Esophagus (tissue), 2 donors: ENCODE results near the gene SLC16A4. TPM values are rescaled to one million over a fixed set of nuclear protein-coding genes. Genes with fewer than 3 reads are reported as not detected.
A peak's percentile ranks its signal among the peaks of the same experiment; 100 is the strongest.

Experiments
- H3K27ac ChIP-seq, 2 donors: one replicate each; pipeline ENCODE4 v1.5.1; 2013; ENCODE audit warnings: low read depth in 2 of 2, mild to moderate bottlenecking in 2 of 2, inconsistent platforms in 1 of 2, low read length in 1 of 2, moderate library complexity in 1 of 2
- H3K27me3 ChIP-seq, 2 donors: one replicate each; pipeline ENCODE4 v1.6.1; 2013; ENCODE audit warnings: low read length in 2 of 2, control low read depth in 1 of 2, mild to moderate bottlenecking in 1 of 2; ENCODE audit not compliant: insufficient read depth in 2 of 2, control insufficient read depth in 1 of 2
- H3K36me3 ChIP-seq, 2 donors: one replicate each; pipeline ENCODE4 v1.6.1; 2013; ENCODE audit warnings: low read length in 1 of 2; ENCODE audit not compliant: control insufficient read depth in 2 of 2, insufficient read depth in 2 of 2
- H3K4me1 ChIP-seq, 2 donors: one replicate each; pipeline ENCODE4 v1.6.1; 2013; ENCODE audit warnings: low read length in 1 of 2; ENCODE audit not compliant: control insufficient read depth in 2 of 2, insufficient read depth in 2 of 2
- H3K4me3 ChIP-seq, 2 donors: one replicate each; pipeline ENCODE4 v1.5.1; 2013; ENCODE audit warnings: low read length in 2 of 2, mild to moderate bottlenecking in 2 of 2, low read depth in 1 of 2, moderate library complexity in 1 of 2
- H3K9me3 ChIP-seq, 2 donors: one replicate each; pipeline ENCODE4 v1.6.1; 2013; ENCODE audit warnings: mild to moderate bottlenecking in 2 of 2, low read depth in 1 of 2, low read length in 1 of 2, moderate library complexity in 1 of 2; ENCODE audit not compliant: control insufficient read depth in 2 of 2, insufficient read depth in 1 of 2
- WGBS, 2 donors: extraction: QIAGEN DNeasy Blood & Tissue Kit; methylation state at CpG; one replicate each; pipeline ENCODE4 v1.1.7; 2013; 5-methylcytosine and 5-hydroxymethylcytosine counted together
- polyA plus RNA-seq, 2 donors: library from polyadenylated mRNA; stranded (reverse); fragments of 200-250 nt; gene quantifications; one replicate each; pipeline ENCODE4 v1.2.3, GENCODE V29; 2013
- donor health status: healthy with polysubstance abuse.
- donor health status: Bipolar disorder and iron deficiency.

Gene SLC16A4
- polyA plus RNA-seq, 2 donors, result 0.47 to 0.58 TPM

- H3K27me3 ChIP-seq, result no peaks in the 10 kb centered on the region
- no peak overlapping the region for H3K27ac ChIP-seq
- H3K9me3 ChIP-seq, result no peaks in the 10 kb centered on the region
- peaks cover 0 to 6% of the 10 kb centered on the region in 2 donors for H3K36me3 ChIP-seq
- 70 to 71% methylated on average over 14 of the region's 14 CpGs for WGBS, 2 donors
- no peak overlapping the region for H3K4me3 ChIP-seq
- peaks cover 2 to 7% of the 10 kb centered on the region in 2 donors for H3K4me1 ChIP-seq
Measured at GRCh38 chr1:110347182-110347893, 43.5 kb downstream of the SLC16A4 start.

- no peak overlapping the region for H3K27ac ChIP-seq
- WGBS, 2 donors, result 62 to 63% methylated on average over 9 of the region's 9 CpGs
Measured at GRCh38 chr1:110346690-110347089, 44.1 kb downstream of the SLC16A4 start.

GRCh38 chr1:110345480-110345879 lies 45.3 kb downstream of the SLC16A4 start:
- WGBS, 2 donors, result 72 to 76% methylated on average over 3 of the region's 3 CpGs
- Histone ChIP-seq H3K27me3 (no peaks in the 10 kb centered on the region), H3K9me3 (no peaks in the 10 kb centered on the region), H3K27ac (no peak overlapping the region), H3K36me3 (peaks cover 9 to 14% of the 10 kb centered on the region in 2 donors), H3K4me1 (peaks cover 16 to 19% of the 10 kb centered on the region in 2 donors), H3K4me3 (no peak overlapping the region)

More at GRCh38 chr1:110346690-110347089, 44.1 kb downstream of the SLC16A4 start:
- peaks cover 4 to 9% of the 10 kb centered on the region in 2 donors for H3K36me3 ChIP-seq
- H3K9me3 ChIP-seq, result no peaks in the 10 kb centered on the region
- peaks cover 4 to 12% of the 10 kb centered on the region in 2 donors for H3K4me1 ChIP-seq
- no peaks in the 10 kb centered on the region for H3K27me3 ChIP-seq
- H3K4me3 ChIP-seq, result no peak overlapping the region

GRCh38 chr1:110344152-110344551 lies 46.7 kb downstream of the SLC16A4 start:
- 61 to 72% methylated on average over 3 of the region's 3 CpGs for WGBS, 2 donors
- no peak overlapping the region for H3K27ac ChIP-seq
- peaks cover 9 to 14% of the 10 kb centered on the region in 2 donors for H3K36me3 ChIP-seq
- no peaks in the 10 kb centered on the region for H3K27me3 ChIP-seq
- peak overlapping the region in 1 of 2 donors; percentile 16 for H3K4me3 ChIP-seq
- no peaks in the 10 kb centered on the region for H3K9me3 ChIP-seq
- peaks cover 18 to 19% of the 10 kb centered on the region in 2 donors for H3K4me1 ChIP-seq

- Histone ChIP-seq H3K4me1 (peaks cover 18 to 19% of the 10 kb centered on the region in 2 donors), H3K27ac (no peak overlapping the region), H3K4me3 (no peak overlapping the region), H3K27me3 (no peaks in the 10 kb centered on the region), H3K36me3 (peaks cover 9 to 14% of the 10 kb centered on the region in 2 donors), H3K9me3 (no peaks in the 10 kb centered on the region)
- WGBS, 2 donors, result 50 to 56% methylated on average over 2 of the region's 2 CpGs
Measured at GRCh38 chr1:110343249-110343648, 47.6 kb downstream of the SLC16A4 start.

GRCh38 chr1:110341872-110342331 lies 48.9 kb downstream of the SLC16A4 start:
- Histone ChIP-seq H3K36me3 (peaks cover 6 to 14% of the 10 kb centered on the region in 2 donors), H3K4me1 (peaks cover 14 to 18% of the 10 kb centered on the region in 2 donors), H3K4me3 (peak overlapping the region in 1 of 2 donors; percentile 10), H3K9me3 (no peaks in the 10 kb centered on the region), H3K27ac (no peak overlapping the region), H3K27me3 (no peaks in the 10 kb centered on the region)
- WGBS, 2 donors, result 55 to 58% methylated on average over 9 of the region's 9 CpGs

GRCh38 chr1:110341146-110341871 lies 49.5 kb downstream of the SLC16A4 start:
- peaks cover 11 to 18% of the 10 kb centered on the region in 2 donors for H3K4me1 ChIP-seq
- peak overlapping the region in 1 of 2 donors; percentile 10 for H3K4me3 ChIP-seq
- H3K9me3 ChIP-seq, result no peaks in the 10 kb centered on the region
- no peaks in the 10 kb centered on the region for H3K27me3 ChIP-seq
- H3K36me3 ChIP-seq, result peaks cover 4 to 14% of the 10 kb centered on the region in 2 donors
- WGBS, 2 donors, result 83 to 84% methylated on average over 27 of the region's 27 CpGs
- no peak overlapping the region for H3K27ac ChIP-seq

- 6 to 8% methylated on average over 9 of the region's 9 CpGs for whole genome bisulfite sequencing, 2 donors
- H3K4me1 ChIP-seq, result peaks cover 11 to 18% of the 10 kb centered on the region in 2 donors
- H3K27ac ChIP-seq, result peak overlapping the region in 1 of 2 donors; percentile 94
Measured at GRCh38 chr1:110340207-110340468, 50.7 kb downstream of the SLC16A4 start.

GRCh38 chr1:110339407-110340206 lies 51.2 kb downstream of the SLC16A4 start:
- 0 to 1% methylated on average over 77 of the region's 77 CpGs for WGBS, 2 donors
- peaks cover 4 to 14% of the 10 kb centered on the region in 2 donors for H3K36me3 ChIP-seq
- peak overlapping the region; percentile 74 to 91 for H3K4me3 ChIP-seq
- H3K9me3 ChIP-seq, result no peaks in the 10 kb centered on the region
- peaks cover 11 to 18% of the 10 kb centered on the region in 2 donors for H3K4me1 ChIP-seq
- no peaks in the 10 kb centered on the region for H3K27me3 ChIP-seq
- H3K27ac ChIP-seq, result peak overlapping the region; percentile 89 to 94

More at GRCh38 chr1:110340207-110340468, 50.7 kb downstream of the SLC16A4 start:
- no peaks in the 10 kb centered on the region for H3K9me3 ChIP-seq
- peaks cover 4 to 14% of the 10 kb centered on the region in 2 donors for H3K36me3 ChIP-seq
- no peaks in the 10 kb centered on the region for H3K27me3 ChIP-seq
- H3K4me3 ChIP-seq, result peak overlapping the region; percentile 74 to 91
